Common myeloid progenitor, CD34-positive (primary cell): Measurements from ENCODE around the gene POU3F1.
A peak's percentile ranks its signal among the peaks of the same experiment; 100 is the strongest.

Experiments used
- CTCF ChIA-PET: fragments of 350-600 bp; sonication (Branson Sonifier 250); formaldehyde crosslinking; loops from one replicate; lab custom pipeline; 2021; ENCODE audit warnings: antibody characterized with exemption; lab: Charles Lee
- POLR2A ChIA-PET: fragments of 350-600 bp; sonication (Branson Sonifier 250); formaldehyde crosslinking; loops from one replicate; lab custom pipeline; 2021; ENCODE audit warnings: antibody characterized with exemption; lab: Charles Lee
- DNase-seq, 3 donors: peaks; one replicate each; pipeline versions ENCODE4 v3.0.0 to v3.0.0-alpha.2; 2013
- H3K27ac ChIP-seq, 2 experiments: 1 replicate in 1 of 2; 2 replicates in 1 of 2; pipeline ENCODE4 v1.7.0; 2013; ENCODE audit warnings: inconsistent platforms in 2 of 2, low read length in 2 of 2, mild to moderate bottlenecking in 2 of 2, low read depth in 1 of 2, moderate library complexity in 1 of 2; ENCODE audit not compliant: severe bottlenecking in 2 of 2, insufficient read depth in 1 of 2, poor library complexity in 1 of 2
- H3K27me3 ChIP-seq, 5 experiments: replicated peaks in 2 of 5; 1 replicate in 3 of 5; 2 replicates in 2 of 5; pipeline versions ENCODE4 v1.6.1 to v1.7.0; 2013; ENCODE audit warnings: low read length in 4 of 5, mild to moderate bottlenecking in 2 of 5, moderate library complexity in 2 of 5, inconsistent platforms in 1 of 5; ENCODE audit not compliant: insufficient read depth in 5 of 5, control insufficient read depth in 4 of 5
- H3K36me3 ChIP-seq, 4 experiments: 1 replicate in 2 of 4; 2 replicates in 2 of 4; pipeline versions ENCODE4 v1.6.1 to v1.7.0; 2013; ENCODE audit warnings: low read length in 3 of 4, control low read depth in 1 of 4, mild to moderate bottlenecking in 1 of 4; ENCODE audit not compliant: control insufficient read depth in 4 of 4, insufficient read depth in 4 of 4
- H3K4me1 ChIP-seq, 4 experiments: 1 replicate in 3 of 4; 2 replicates in 1 of 4; pipeline versions ENCODE4 v1.6.1 to v1.7.1; 2013; ENCODE audit warnings: low read length in 3 of 4, mild to moderate bottlenecking in 3 of 4, control low read depth in 1 of 4, inconsistent platforms in 1 of 4, moderate library complexity in 1 of 4; ENCODE audit not compliant: control insufficient read depth in 4 of 4, insufficient read depth in 4 of 4; ENCODE audit errors: control extremely low read depth in 1 of 4
- H3K4me3 ChIP-seq, 7 experiments: 1 replicate in 4 of 7; 2 replicates in 3 of 7; pipeline versions ENCODE4 v1.5.1 to v1.7.0; 2013; ENCODE audit warnings: mild to moderate bottlenecking in 7 of 7, low read length in 6 of 7, moderate library complexity in 6 of 7, inconsistent platforms in 2 of 7, low read depth in 2 of 7, control low read depth in 1 of 7; ENCODE audit not compliant: insufficient read depth in 4 of 7, control insufficient read depth in 1 of 7; ENCODE audit errors: extremely low read depth in 1 of 7
- H3K9me3 ChIP-seq, 5 experiments: 1 replicate in 4 of 5; 2 replicates in 1 of 5; pipeline versions ENCODE4 v1.6.1 to v1.7.1; 2013; ENCODE audit warnings: low read length in 4 of 5, mild to moderate bottlenecking in 2 of 5, inconsistent platforms in 1 of 5, low read depth in 1 of 5, moderate library complexity in 1 of 5; ENCODE audit not compliant: control insufficient read depth in 4 of 5, insufficient read depth in 2 of 5; ENCODE audit errors: control extremely low read depth in 1 of 5
- WGBS: methylation state at CpG from one replicate; pipeline ENCODE4 v1.1.5; 2013; ENCODE audit not compliant: insufficient coverage; 5-methylcytosine and 5-hydroxymethylcytosine counted together

Gene POU3F1

GRCh38 chr1:37994886-37995566 is 51.6 kb downstream of the POU3F1 start:
- CTCF ChIA-PET = interaction anchor here (16.5 kb wide), 1 partner anchor 24 kb away, joined by 445 read pairs; the partner anchor contains the start of gene UTP11
- Histone ChIP-seq H3K36me3 (peaks cover 0 to 43% (median 21%) of the 10 kb centered on the region in 4 experiments), H3K4me3 (peak overlapping the region in 4 of 7 experiments; percentile 34 to 74 (median 64)), H3K9me3 (no peaks in the 10 kb centered on the region), H3K4me1 (peaks cover 11 to 53% (median 52%) of the 10 kb centered on the region in 4 experiments), H3K27ac (no peak overlapping the region), H3K27me3 (no peaks in the 10 kb centered on the region)
- DNase-seq = no peak
- WGBS = 89% methylated on average over 8 of the region's 11 CpGs
- POLR2A ChIA-PET = interaction anchor here (1.0 to 1.4 kb wide), 2 partner anchors 18 to 24 kb away, joined by 3 to 6 read pairs; partner anchors contain the start of gene UTP11
